ENCODE results near the gene CXCR4.
"Not testable (repeated sequence)": the region's sequence is repeated elsewhere in the genome, so short reads cannot be mapped to it uniquely, and the experiment has no call there.

CXCR4 gene

DNA sequence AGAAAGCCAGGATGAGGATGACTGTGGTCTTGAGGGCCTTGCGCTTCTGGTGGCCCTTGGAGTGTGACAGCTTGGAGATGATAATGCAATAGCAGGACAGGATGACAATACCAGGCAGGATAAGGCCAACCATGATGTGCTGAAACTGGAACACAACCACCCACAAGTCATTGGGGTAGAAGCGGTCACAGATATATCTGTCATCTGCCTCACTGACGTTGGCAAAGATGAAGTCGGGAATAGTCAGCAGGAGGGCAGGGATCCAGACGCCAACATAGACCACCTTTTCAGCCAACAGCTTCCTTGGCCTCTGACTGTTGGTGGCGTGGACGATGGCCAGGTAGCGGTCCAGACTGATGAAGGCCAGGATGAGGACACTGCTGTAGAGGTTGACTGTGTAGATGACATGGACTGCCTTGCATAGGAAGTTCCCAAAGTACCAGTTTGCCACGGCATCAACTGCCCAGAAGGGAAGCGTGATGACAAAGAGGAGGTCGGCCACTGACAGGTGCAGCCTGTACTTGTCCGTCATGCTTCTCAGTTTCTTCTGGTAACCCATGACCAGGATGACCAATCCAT lies 2.7 kb downstream of the CXCR4 start:
- DNase-seq (ENCODE audit: extremely low read depth in 1 of 2, low read depth in 1 of 2) = no peak

- no peak for DNase-seq (ENCODE audit: extremely low read depth in 1 of 2, low read depth in 1 of 2)
These were observed 3.6 kb downstream of the CXCR4 start for GRCh38 chr2:136114382-136114781.

DNA sequence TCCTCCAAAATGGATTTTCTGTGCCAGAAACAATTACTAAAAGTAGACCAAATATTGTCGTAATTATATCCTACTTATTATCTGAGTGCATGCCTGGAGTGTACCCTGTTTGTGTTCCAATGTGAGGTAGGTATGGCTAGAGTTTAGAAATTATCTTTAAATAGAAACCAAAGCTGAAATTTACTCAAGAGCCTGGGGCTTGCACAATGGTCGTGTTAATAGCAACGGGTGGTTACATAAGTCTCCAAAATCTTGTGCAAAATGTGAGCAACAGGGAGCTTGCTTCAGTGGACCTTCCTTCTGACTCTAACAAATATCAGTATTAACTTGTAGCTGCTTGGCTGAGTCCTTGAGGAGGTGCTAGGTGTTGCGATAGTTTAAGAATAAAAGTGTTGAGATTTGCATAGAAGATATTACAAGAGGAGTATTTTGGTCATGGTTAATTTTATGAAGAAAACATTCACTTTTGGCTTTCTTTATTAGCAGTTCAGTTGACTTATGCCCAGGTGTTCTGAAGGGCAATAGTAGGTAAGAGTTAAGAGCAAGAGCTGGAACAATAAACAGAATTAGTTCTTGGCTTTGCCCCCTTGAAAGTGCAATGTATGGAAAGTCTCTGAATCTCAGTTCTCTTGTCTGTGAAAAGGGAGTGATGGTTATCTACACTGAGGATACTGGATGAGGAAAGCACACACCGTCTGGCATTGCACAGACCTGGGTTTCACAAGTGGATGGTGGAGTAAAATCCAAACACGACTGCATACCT lies 4.6 kb downstream of the CXCR4 start:
- DNase-seq (ENCODE audit: extremely low read depth in 1 of 2, low read depth in 1 of 2) = no peak

DNA sequence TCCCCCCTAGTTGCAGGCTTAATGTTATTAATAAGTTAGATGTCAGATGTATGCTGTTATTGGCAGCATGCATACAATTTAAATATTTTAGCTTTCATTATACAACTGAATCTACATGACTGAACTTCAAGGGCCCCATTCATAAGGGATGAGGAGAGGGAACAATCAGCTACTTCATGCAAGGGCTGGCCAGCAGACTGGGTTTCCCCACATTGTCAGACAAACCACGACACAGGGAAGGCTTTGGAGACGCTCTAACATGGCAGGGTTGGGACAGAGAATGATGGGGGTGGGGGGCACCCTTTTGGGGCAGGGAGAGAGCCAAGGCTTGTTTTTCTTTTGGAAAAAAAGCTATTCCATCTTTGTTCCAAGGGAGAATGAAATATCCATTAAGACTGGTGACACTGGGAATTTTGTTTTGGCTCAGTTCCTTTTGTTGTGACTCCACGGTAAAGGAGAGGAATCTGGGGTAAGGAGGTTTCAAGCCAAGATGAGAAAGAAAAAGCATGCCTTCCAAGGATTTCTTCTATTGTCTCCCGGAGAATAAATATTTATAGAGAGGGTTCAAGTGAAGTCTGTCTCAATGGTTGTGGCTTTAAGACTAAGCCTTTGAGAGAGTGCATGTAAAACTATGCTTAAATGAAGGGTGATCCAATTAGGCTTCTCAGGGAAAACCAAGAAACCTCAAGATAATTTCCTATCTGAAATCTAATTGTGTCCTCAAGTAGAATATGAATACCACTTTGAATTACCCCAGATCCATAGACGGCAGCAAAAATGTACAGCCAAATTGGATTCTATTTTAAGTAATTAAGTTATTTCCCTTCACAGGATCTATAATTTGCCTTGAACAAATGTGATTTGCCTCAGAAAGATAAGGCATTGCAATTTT lies 5.4 kb downstream of the CXCR4 start:
- DNase-seq (ENCODE audit: extremely low read depth in 1 of 2, low read depth in 1 of 2) = no peak

GRCh38 chr2:136111711-136112110 lies 6.2 kb downstream of the CXCR4 start:
- DNase-seq (ENCODE audit: extremely low read depth in 1 of 2, low read depth in 1 of 2) = no peak

DNA sequence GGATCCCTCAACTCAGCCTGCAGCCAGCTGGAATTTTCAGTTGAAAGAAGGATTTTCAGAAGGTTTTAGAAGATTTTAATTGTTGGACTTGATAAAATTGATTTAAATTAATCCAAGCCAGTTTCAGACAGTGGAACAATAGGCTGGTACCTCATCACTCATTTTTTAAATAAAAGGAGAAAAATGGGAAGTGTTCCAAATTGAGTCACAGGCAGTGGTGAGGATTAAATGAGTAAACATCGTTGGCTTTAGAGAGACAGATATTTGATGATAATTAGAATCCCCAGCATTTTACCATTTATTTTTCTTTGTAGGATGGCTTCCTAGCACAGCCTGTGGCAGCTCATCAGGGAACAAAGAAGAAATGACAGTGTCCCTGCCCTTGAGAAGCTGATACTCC lies 7.4 kb downstream of the CXCR4 start:
- DNase-seq (ENCODE audit: extremely low read depth in 1 of 2, low read depth in 1 of 2) = no peak

DNA sequence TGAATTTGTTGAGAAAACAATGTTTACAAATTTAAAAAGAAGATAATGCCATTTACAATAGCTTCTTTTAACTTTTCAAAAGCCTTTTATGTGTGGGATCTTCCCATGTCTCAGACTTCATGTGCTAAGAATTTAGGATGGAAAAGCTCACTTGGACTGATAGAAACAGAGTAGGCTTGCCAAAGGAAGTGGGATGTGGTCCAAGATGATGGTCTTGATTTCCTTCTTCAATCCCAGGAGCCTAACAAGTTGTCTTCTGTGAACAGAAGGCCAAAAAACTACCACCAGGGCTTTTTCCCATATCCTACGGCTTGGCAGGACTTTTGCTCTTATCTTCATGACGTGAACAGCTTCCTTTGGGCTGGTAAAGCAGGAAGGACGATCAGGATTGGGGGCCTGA lies 9.5 kb downstream of the CXCR4 start:
- DNase-seq (ENCODE audit: extremely low read depth in 1 of 2, low read depth in 1 of 2) = no peak

DNA sequence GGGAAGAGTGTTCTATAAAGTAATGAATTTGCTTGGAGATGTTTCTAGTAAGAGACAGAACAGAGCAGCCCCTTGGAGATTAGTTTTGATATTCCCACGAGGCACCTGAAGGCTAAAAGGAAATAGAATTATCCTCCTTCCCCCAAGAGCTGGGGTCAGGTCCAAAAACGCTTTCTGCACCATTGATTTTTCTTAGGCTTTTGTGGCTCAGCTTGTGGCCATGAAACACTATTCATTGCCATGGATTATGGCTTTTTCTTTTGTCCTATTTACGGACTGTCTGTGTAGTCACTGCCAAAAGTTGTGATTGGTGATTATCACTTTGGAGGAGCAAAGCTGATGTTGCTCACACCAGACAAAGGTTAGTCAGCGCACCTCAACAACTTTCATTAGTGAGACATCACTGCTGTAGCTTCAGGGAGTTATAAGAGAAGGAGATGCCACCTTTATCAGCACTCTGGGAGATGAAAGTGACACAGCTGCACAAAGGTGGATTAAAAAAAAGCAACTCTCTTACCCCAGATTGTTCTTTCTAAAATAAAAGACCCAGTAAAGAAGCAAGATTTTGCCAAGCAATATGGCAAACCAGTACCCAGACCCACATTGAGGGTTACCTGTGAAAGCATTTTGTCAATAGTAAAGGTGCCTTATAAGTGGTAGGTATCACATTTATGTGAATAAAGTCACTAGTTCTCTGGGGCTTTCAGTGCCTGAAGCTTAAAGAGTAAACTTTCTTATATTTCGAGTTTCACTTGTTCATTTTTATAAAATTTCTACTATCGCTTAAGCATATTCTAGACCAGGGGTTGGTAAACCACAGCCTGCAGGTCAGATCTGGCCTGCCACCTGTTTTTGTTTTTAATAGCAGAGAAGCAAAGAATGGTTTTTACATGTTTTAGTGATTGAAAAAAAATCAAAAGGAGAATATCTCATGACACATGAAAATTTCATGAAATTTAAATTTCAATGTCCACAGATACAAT lies 10.6 kb downstream of the CXCR4 start:
- no peak for DNase-seq (ENCODE audit: extremely low read depth in 1 of 2, low read depth in 1 of 2)

DNA sequence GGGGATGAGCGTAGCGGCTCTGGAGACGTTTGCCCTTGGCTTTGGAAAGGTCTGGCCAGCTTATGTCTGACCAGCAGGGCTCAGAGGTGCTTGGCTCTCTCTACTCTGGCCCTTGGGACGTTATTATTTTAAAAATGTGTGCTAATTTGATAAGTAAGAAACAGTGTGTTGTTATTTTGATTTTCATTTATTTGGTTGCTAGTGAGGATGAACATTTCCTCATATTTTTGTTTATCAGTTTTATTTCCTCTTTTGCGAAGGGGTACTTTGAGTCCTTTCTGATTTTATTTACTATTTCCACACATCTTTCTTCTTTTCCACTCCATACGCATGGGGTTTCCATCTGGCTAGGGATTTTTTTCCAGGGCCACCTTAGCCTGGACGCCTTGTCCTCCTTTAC lies 11.4 kb downstream of the CXCR4 start:
- DNase-seq (ENCODE audit: extremely low read depth in 1 of 2, low read depth in 1 of 2) = no peak

GRCh38 chr2:136104977-136105376 lies 13.0 kb downstream of the CXCR4 start:
- DNase-seq (ENCODE audit: extremely low read depth in 1 of 2, low read depth in 1 of 2) = no peak

- no peak for DNase-seq (ENCODE audit: extremely low read depth in 1 of 2, low read depth in 1 of 2)
These were observed 16.9 kb downstream of the CXCR4 start for GRCh38 chr2:136101042-136101441.

DNA sequence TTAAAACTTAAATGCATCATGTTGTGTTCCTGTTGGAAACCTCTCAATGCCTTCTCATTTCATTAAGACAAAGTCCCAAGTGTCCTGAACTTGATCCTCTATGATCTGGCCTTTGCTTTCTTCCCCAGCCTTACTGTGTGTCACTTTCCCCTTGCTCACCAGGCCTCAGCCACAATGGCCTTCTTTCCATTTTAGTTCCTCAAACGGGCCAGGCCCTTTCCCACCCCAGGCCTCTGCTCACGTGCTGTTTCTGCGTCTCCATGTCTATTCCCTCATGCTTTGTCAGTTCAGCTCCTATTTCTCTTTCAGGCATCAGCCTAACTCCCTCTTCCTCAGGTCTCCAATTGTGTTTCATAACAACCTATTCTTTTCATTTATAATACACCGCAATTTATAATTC lies 19.5 kb downstream of the CXCR4 start:
- no peak for DNase-seq (ENCODE audit: extremely low read depth in 1 of 2, low read depth in 1 of 2)

DNA sequence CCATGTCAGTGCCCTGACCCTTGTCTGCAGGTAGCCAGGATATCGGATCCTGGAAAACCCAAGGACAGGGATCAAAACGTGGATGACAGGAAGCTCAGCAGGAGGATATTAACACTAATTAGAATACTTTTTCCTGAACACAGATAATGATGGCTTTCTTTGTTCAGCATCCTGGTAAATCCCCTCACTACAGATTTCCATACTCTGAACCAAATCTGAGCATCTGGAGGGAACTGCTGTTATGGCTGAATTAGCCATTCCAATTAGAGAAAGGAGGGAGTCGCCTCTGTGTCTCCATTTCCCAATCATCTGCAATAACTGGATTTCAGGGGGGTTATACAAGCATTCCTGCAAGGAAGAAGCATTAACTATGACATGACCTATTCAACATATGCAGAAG lies 24.4 kb downstream of the CXCR4 start:
- no peak for DNase-seq (ENCODE audit: extremely low read depth in 1 of 2, low read depth in 1 of 2)

GRCh38 chr2:136091899-136092298 lies 26.1 kb downstream of the CXCR4 start:
- no peak for DNase-seq (ENCODE audit: extremely low read depth in 1 of 2, low read depth in 1 of 2)

DNA sequence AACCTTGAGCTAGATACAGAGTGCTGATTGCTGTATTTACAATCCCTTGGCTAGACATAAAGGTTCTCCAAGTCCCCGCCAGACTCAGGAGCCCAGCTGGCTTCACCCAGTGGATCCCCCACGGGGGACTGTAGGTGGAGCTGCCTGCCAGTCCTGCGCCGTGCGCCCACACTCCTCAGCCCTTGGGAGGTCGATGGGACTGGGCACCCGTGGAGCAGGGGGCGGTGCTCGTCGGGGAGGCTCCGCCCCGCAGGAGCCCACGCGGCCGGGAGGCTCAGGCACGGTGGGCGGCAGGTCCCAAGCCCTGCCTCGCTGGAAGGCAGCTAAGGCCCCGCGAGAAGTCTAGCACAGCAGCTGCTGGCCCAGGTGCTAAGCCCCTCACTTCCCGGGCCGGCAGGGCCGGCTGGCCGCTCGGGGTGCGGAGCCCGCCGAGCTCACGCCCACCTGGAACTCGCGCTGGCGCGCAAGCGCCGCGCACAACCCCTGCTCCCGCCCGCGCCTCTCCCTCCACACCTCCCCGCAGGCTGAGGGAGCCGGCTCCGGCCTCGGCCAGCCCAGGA lies 30.0 kb downstream of the CXCR4 start:
- not testable (repeated sequence) for DNase-seq (ENCODE audit: extremely low read depth in 1 of 2, low read depth in 1 of 2)

- no peak for DNase-seq (ENCODE audit: extremely low read depth in 1 of 2, low read depth in 1 of 2)
These were observed 31.5 kb downstream of the CXCR4 start for GRCh38 chr2:136086253-136087016.

DNA sequence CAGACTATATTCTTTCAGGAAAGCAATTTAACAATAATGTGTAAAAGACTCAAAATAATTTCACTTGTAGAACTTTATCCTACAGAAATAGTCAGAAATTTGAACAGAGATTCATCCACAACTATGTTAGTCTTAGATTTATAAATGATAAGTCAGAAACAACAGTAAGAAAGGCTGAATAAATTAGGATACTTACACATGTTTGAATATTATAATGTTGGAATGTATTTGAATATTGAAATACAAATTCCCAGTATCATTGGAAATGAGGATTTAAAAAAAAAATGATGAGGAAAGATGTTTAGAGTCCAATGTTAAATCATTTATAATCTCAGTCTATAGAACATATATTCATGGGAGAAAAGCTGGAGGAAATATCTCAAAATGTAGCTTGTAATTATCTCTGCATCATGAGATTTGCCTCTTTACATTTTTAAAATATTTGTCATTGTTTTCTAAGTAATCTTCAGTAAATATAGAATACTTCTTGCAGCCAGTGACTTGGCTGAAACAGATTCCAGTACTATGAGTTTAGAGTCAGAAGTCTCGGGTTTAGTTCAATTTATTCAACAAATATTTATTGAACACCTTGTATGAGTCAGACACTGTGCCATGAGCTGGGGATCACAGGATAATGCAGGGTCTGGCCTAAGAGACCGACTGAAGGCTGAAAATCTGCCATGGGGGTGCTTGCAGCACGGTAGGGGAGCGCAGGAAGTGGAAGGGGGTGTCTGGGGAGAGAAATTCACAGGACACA lies 32.3 kb downstream of the CXCR4 start:
- no peak for DNase-seq (ENCODE audit: extremely low read depth in 1 of 2, low read depth in 1 of 2)

DNA sequence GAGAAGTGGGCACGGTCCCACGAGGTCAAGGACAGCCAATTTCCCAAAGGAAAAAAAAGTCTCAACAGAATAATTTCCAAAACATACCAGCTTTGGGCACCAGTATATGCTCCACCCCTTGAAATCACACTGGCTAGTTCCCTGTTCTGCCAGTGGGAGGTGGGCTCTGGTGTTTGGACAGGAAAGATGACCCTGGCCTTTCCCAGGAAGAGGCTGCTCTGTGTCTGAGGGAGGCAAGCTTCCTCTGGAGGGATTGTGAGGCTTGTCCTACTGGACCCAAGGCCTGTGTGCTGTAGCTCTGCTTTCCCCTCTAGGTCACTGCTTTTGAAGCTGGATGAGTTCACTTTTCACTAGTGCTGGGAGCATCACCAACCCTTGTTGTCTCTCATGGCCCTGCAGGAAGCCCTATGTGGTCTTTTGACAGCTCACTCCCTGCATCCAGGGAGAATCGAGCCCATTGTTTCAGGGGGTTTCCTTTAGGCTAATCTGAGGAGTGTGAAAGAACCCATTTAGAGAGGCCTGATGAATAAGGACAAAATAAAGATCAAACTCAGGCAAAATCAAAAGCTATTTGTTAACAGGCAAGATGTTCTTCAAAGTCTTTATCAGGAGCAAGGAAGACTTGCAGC lies 36.3 kb downstream of the CXCR4 start:
- no peak for DNase-seq (ENCODE audit: extremely low read depth in 1 of 2, low read depth in 1 of 2)
